ENCODE measurements around the gene CRISPLD2.

Gene CRISPLD2

DNA sequence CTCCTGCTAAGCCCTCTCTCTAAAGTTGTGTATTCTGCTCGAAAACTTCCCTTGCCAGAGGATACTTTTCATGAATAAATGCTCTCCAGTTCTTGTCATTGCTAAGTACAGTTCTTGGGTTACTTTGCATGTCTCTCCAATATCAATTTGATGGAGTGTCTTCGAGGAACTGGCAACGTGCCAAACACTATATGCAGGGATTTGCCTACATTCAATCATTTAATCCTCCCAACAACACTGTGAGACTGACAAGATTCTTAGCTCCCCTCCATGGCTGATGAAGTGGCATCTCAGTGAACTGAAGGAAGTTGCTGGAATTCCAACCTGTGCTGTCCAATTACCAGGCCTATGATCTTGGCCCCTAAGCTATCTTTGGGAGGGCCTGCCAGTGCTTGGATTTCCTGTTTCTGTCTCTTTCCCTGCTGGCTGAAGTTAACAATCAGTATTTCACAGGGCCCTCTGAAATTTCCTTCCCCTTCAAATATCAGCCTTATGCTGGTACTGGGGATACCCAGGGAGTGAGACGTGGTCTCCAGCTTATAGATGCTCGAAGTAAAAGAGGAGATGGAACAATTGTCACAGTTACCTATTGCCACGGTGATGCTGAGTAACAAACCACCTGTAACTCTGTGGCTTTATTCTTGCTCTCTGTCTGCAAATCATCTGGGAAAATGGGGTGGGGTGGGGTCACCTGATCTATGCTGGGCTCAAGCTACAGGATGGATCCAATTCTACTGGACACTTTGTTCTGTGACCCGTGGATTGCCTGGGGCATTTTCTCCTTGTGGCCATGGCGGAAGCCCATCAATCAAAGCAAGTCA is 19.4 kb upstream of the CRISPLD2 start:
- no peak for DNase-seq

DNA sequence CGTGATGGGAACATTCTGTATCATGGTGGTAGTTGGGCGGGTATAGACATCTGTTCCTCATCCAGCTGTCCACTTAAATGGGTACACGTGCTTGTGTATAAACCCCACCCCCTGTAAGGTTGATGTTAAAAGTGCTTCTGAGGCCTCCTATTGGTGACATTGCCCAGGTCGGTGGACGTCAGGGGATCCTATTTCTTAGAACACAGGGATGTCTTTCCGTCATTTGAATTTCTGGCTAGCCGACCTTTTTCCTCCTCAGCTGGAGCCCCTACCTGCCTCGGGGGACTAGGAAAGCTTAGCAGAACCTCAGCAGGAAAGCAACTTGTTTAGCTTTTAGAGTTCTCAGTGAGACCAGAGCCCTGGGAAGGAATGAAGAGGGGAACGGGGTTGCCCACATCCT is 16.6 kb upstream of the CRISPLD2 start:
- no peak for DNase-seq

DNA sequence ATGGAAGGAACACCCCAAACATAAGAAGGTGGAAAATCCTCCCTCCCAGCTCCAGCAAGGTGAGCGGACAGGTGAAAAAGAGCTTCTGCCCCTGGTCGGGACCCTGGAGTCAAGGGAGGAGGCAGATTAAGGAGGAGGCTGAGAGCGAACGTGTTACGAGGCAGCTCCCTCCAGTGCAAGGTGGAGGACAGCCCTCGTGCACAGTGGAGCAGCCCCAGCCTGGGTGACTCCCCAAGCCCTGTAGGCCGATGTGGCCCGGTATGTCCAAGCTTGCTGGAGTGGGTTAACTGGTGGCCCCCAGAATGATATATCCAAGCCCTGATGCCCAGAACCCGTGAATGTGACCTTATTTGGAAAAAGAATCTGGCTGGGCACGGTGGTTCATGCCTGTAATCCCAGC is 15.5 kb upstream of the CRISPLD2 start:
- DNase-seq, result no peak

DNA sequence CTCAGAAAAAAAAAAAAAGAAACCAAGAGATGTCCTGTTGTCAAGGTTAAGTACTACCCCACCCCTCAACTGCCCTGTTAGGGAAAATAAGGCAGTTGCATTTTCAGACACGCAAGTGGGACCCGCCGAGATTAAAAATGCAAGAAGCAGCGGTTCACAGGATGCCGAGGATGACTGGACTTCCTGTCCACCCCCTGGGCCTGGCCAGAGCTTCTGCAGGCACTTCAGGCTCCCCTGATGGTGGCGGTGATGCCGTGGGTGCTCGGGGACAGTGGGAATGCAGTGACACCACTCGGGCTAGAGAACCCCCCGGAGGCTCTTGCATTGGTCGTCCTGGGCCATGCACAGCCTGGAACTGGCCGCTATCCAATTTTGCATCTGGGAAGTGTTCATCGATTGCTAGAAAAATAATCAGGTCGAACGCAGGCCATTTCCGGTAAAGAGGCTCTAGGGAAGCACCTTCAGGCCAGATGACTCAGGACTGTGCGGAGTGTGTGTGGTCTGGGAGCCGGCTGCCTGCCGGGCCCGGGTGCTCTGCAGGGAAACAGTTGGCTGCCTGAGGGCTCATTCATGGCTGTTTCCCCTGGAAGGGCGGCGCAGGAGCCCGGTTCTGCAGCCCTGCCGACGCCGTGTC is 13.4 kb upstream of the CRISPLD2 start:
- no peak for DNase-seq

DNA sequence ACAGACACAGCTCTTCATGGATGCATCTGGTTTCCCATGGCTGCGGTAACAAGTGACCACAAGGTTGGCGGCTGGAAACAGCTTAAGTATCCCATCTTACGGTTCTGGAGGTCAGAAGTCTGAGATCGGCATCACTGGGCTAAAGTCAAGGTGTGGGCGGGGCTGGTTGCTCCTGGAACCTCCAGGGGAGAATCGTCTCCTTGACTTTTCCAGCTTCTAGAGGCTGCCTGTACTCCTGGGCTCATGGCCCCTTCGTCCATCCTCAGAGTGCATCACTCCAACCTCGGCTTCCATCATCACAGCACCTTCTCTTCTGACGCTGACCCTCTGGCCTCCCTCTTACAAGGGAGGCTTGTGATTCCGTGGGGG is 12.9 kb upstream of the CRISPLD2 start:
- no peak for DNase-seq

DNA sequence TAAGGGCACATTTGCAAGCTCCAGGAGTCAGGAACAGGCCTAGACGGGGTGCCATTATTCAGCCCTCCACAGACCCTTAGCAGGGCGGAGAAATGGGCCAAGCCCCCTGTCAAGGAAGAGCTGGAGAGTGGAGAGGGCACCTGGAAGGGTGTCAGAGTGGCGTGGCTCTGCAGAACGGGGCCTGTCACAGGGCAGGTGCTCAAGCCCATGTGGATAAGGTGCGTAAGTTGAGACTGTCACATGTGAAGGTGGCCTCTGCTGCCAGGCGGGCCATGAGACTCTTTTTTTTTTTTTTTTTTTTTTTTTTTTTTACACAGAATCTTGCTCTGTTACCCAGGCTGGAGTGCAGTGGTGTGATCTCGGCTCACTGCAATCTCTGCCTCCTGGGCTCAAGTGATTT is 12.0 kb upstream of the CRISPLD2 start:
- DNase-seq, result no peak

DNA sequence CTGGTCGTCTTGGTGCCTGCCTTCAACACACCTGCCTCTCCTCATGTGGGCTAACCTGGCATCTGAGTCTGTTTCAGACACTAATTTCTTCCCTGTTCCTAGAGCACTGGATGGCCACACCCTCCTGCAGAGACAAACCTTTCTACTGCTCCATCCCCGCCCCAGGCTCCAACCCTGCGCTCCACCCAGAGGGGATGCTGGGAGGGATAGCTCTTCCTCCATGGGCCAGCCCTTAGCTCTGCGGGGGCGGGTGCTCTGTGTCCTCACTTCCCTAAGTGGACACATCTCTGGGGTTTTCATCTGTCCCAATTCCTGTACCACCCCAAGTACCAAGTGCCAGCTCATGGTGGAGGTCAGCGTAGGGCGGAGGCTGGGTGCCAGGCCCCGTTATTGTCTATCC is 11.0 kb upstream of the CRISPLD2 start:
- DNase-seq, result no peak

DNA sequence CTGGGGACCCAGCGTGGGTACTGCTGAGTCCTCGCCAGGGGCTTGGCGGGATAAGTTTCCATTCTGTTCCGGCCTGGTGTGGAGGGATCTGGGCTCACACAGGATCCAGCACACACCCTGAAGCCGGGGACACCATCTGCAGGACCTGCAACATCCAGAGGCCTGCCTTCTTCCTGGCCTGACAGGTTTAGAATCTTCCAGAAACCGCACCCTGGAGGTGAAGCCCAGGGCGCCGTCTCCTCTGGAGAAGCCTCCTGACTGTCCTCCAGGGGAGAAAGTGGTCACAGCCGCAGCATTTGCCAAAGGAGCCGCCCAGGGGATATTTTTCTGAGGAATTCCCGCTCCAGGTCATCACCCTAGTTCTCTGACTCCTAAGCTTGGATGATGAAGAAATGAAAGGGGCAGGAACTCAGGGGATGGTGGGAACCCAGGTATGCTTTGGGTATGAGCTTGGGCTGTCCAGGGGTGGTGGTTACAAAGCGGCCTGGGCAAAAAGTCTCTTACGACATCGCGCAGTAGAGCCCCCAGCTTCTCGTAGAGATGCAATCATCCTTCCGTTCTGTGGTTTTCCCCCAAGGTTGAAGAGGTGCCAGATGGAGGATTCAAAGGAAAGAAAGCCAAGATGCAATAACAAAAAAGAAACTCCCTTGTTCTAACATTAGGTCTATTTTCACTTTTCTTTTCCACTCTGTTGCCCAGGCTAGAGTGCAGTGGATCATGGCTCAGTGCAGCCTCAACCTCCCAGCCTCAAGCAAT is 9.1 kb upstream of the CRISPLD2 start:
- DNase-seq, result no peak

DNA sequence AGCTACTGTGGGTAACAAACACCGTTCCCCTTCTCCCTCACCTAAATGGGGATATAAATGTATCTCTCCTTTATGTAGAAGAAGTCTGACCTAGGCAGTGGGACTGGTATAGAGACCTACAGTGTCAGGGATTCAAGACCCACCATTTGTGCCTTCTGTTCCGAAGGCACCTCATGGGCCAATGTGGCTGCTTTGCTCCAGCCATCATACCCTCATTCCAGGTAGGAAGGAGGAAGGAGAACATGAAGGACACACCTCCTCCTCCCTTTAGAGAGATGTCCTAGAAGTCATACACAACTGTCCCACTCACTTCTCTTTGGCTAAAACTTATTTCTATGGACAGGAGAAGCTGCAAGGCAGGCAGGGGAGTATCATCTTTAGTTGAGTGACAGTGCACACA is 8.3 kb upstream of the CRISPLD2 start:
- DNase-seq, result no peak

DNA sequence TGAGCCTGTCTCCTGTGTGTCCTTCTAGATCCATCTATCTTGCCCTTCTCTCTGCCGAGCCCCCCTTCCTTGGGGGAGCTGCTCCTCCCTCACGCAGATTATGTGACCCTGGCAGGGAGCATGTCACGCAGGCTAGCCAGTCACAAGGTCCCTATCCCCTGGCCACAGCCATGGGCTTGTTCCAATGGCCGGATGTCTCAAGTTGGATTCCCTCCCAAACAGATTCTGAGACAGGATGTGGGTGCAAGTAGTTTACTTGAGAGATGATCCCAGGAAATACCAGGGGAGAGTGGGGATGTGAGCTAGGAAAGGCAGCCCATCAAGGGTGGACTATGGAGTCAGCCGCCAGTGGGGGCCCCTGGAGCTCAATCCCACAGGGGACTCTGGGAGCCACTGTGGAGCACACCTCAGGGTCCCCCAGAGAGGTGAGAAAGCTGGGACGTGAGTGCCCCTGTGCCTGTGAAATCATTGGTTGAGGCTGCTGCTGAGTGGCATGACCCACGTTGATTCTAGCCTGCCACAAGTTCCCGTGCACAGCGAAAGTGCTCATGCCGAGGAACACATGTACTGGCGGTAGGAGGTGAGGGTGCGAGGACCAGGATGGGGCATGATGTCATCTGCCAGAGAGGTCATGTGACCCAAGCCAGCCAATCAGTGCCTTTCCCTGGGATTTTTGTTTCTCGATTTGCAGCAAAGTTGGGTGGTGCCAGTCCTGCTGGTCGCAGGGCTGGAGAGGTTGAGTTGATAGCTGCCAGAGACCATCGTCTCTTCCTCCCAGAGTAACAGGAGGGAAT is 6.4 kb upstream of the CRISPLD2 start:
- no peak for DNase-seq

DNA sequence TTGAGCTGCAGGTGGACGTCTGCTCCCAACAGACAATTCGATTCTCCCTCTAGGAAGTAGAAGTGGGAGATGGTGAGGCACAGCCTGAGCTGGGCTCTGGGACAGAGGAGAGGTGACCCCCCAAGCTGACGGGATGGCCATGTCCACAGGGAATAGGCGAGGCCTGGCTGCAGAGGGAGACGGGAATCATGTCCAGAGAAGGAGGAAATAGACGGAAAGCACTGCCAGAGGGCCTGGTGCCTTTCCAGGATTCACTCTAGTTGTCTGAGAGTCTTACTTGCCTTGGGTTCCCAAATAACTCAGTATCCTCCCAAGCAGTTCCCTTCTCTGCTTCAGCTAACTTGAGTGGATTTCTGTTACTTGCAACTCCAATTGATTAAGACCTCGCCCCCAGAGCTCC is 4.3 kb upstream of the CRISPLD2 start:
- DNase-seq, result no peak

DNA sequence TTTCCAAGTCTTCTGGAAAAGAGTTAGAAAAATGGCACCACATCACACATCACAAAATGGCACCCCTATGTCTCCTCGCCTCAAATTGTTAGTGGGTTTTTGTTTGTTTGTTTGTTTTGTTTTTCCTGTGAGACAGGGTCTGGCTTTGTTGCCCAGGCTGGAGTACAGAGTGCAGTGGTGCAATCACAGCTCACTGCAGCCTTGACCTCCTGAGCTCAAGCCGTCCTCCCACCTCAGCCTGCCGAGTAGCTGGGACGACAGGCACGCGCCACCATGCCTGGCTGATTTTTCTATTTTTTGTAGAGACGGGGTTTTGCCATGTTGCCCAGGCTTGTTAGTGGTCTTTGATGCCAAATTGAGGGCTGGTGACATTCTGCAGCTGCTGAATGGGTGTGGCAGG is 3.8 kb upstream of the CRISPLD2 start:
- no peak for DNase-seq

DNA sequence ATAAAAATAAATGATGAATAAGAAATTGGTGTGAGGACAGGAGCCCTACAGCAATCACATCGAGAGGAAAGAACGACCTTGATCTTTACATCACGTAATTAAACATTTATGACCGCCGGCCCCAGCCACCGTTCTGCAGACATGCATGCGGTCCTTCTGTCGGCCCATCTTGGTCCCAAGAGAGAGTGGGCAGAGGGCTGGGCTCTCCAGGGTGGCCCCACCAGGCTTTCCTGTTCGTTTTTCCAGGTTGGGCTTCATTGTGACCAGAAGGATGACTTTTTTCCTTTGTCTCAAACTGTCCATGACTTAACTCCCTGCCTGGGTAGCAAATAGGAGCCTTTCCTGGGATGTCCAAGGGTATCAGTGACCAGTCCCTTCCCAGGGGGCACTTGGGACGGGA is 3.3 kb upstream of the CRISPLD2 start:
- no peak for DNase-seq

DNA sequence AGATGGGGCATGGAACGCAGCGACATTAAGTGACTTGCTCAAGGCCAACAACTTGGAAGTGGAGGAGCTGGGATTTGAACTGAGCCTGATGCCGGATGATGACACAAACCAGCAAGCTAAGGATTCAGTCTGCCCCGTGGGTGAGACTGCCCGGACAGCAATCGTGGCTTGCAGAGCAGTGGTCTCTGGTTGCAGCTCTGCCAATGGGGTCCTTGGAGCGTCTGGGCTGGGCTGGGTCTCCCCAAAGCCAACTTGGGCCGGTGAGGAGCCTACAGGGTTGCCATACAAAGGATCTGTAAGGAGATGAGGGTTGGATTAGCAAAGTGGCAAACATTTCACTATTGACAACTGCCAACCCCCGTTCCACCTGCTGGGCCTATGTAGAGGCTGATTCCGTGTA is 2.6 kb upstream of the CRISPLD2 start:
- DNase-seq, result no peak

DNA sequence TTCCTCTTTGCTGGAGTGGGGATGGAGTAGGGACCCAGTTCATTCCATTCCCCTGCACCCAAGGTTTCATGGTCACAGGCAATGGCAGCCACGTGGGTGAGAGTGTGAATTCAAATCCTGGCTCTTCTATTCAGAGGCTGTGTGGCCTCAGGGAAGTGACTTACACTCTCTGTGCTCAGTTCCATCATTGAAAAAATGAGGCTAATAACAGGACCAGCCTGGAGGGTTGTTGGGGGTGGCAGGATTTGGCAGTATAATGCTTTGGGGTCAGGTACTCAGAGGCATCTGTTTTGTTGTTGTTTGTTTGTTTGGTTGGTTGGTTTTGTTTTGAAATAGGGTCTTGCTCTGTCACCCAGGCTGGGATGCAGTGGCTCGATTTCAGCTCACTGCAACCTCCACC is 2.2 kb upstream of the CRISPLD2 start:
- DNase-seq, result no peak

DNA sequence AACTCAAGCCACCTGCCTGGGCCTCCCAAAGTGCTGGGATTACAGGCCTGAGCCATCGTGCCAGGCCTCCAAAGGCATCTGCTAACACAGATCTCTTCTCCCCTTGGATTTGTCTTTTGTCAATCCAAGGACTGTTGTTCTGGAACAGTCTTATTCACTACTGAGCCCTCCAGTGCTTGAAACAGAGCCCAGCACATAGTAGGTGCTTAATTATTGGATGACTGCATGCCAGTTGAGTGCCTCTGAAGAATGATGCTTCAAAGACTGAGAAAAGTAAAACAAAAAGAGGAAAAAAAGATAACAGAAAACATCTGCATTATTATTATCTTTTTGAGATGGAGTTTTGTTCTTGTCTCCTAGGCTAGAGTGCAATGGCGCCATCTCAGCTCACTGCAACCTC is 1.7 kb upstream of the CRISPLD2 start:
- DNase-seq, result no peak

DNA sequence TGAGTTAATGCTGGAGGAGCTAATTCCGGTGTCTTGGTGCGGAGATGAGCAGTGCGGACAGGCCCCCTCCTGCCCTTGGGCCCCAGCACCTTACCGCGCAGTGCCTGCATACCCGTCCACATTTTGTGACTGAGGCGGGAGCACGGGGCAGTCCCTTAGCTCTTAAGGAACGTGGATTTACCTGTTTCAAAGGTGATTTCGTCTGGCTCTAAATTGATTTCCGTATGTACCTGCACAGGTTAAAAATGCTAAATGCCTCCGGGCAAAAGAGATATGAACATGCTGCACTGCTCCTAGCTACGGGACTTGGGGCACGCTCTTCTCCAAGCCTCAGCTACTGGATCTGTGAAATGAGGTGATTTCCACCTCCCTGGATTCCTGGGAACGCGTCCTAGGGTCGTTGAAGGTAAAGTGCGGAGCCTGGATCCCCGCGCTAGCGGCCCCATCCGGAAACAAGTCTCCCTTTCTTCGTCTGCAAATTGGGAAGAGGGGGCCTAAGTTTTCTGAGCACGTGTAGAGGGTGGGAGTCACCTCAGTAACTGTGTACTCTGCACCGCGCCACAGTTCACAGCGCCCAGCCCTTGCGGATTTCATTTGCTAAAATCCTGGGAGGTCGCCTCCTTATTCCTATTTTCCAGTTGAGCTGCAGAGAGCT is 669 bp upstream of the CRISPLD2 start:
- DNase-seq, result no peak

DNA sequence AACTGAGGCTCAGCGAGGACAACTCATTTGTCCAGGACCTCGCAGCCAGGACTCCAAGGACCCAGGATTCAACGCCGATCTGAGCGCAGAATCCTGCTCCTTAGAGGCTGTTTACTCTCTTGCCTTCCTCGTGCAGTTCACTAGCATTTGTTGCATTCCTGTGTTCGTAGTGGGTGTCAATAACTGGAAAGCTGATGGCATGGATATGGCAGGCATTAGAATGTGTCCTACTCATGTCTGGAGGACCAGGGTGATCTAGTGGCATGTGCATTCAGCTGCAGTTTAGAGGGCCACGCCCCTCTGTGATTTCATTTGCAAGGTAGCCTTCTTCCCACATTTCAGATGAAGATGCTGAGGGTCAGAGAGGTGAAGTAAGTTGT is 510 bp downstream of the CRISPLD2 start:
- no peak for DNase-seq

DNA sequence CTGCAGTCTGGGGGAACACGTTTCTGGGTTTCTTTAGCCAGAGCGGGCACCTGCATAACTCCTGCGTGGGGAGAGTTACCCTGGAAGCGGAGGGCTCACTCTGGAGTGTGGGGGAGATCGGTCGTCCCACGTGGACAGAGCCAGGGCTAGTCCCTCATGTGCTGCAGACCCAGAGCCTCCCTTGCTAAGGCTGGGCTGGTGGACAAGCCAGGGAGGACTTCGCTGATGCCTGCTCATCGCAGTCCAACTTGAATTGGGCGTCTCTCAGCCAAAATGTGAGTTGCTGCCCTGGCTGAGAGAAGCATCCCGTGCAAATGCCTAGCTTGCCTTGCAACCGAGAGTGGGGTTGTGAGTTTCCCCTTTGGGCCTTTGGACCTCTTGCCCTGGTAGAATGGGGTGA is 986 bp downstream of the CRISPLD2 start:
- DNase-seq, result no peak

DNA sequence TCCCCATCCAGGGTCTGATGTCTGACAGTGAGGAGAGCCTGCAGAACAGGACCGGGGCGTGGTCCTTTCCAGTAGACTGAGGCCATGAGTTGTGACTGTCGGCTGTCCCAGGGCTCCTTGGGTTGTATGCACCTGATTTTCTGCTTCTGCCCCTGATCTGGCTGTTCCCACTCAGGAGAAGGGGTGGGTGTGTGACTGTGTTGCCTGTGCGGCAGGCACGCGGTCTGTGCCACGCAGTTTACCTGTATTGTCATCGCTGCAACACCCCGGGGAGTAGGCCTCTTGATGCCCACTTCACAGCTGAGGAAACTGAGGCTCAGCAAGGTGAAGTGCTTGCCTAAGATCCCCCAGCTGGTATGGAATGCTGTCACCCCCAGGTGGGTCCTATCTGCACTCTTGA is 1.4 kb downstream of the CRISPLD2 start:
- no peak for DNase-seq

DNA sequence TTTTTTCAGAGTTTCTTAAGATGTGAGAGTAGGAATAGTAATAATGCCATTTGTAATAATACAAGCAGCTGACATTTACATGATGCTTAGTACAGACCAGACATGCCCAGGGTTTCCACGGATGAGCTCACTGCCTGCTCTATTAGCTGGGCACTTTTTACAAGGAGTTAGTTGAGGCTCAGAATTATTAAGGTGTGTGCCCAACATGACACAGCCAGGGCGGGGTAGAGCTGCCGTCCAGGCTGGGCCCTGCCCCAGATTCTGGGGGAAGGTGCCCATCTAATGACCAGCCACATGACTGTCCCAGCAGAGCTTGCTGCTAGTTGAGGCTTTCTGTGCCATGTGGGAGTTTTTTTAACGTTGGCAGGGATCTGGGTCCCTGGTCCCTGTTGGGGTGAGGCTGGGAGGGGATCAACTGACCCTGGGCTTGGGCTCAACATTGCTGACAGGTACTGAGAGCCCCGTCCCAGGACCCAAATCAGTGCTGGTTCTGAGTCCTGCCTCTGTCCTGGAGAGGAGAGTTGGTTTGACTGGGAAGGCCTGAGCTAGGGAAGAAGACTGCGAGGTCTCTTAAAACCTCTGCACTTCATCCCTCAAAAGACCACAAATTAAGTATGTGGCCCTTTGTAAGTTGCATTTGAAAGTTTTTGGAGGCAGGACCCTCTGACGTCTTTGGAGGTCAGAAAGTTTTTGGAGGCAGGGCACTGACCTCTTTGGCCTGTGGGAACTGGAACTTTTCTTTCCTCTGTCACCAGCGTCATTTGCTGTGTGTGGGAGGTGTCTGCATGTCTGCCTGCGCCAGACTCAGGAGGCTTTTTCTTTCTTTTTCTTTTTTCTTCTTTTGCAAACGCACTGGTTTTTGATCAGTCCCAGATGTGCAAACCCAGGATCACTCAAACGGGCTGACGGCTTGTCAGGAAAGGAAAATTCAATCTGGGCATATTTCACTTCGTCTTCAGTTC is 2.2 kb downstream of the CRISPLD2 start:
- DNase-seq, result no peak

DNA sequence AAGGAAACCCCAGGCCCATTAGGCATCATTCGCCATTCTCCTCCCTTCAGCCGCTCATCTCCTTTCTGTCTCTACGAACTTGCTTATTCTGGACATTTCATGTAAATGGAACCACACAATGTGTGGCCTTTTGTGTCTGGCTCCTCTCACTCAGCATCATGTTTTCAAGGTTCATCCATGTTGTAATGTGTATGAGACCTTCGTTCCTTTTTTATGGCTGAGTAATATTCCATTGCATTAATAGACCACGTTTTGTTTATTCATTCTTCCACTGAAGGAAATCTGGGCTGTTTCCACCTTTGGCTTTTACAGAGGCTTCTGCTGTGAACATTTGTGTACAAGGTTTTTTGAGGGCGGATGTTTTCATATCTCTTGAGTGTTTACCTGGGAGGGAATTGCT is 3.2 kb downstream of the CRISPLD2 start:
- no peak for DNase-seq

Data from NCI-H510A (cell line).